ENCODE measurements around the gene SLC25A4. TPM values are rescaled to one million over a fixed set of nuclear protein-coding genes. Genes with fewer than 3 reads are reported as not detected.

The SLC25A4 gene
- total and polyA plus RNA-seq, 2 of the 13 experiments (the other 11 are each of a cell fraction or from before 2014, with no cell fraction given), result 30.3 to 42.1 TPM

DNA sequence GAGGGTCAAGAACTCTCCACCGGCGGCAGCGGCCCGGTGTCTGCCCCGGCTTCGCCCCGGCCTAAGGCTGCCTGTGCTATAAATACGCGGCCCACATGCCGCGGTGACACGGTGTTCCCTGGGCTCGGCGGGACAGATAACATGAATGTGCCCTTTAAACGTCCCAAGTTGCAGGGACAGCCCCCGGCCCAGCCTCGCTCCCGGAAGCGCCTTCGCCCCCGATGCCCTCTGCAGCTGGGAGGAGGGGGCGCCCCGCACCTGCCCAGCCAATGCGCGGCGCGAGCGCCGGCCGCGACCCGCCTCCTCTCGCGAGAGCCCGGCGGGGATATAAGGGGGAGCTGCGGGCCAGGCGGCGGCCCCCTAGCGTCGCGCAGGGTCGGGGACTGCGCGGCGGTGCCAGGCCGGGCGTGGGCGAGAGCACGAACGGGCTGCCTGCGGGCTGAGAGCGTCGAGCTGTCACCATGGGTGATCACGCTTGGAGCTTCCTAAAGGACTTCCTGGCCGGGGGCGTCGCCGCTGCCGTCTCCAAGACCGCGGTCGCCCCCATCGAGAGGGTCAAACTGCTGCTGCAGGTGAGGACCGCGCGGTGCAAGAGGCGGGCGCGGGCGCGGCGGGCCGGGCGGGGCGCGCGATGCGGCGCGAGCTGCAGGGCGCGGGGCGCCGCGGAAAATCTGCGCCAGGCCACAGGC, at the start of gene SLC25A4 (continued):
- TF ChIP-seq, protein P1, sequence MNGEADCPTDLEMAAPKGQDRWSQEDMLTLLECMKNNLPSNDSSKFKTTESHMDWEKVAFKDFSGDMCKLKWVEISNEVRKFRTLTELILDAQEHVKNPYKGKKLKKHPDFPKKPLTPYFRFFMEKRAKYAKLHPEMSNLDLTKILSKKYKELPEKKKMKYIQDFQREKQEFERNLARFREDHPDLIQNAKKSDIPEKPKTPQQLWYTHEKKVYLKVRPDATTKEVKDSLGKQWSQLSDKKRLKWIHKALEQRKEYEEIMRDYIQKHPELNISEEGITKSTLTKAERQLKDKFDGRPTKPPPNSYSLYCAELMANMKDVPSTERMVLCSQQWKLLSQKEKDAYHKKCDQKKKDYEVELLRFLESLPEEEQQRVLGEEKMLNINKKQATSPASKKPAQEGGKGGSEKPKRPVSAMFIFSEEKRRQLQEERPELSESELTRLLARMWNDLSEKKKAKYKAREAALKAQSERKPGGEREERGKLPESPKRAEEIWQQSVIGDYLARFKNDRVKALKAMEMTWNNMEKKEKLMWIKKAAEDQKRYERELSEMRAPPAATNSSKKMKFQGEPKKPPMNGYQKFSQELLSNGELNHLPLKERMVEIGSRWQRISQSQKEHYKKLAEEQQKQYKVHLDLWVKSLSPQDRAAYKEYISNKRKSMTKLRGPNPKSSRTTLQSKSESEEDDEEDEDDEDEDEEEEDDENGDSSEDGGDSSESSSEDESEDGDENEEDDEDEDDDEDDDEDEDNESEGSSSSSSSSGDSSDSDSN (CRISPR knock-in tag; IDR thresholded peaks at IDR 0.05), result peak; percentile 80
- TF ChIP-seq ZNF557 (CRISPR knock-in tag; IDR thresholded peaks at IDR 0.05), result no peak
- TF ChIP-seq REL (CRISPR knock-in tag; conservative IDR thresholded peaks at IDR 0.05), result 0 out of 2 replicates have a peak, but pooled peaks have one; percentile 51
- TF ChIP-seq CC2D1A (CRISPR knock-in tag; IDR thresholded peaks at IDR 0.05), result no peak
- TF ChIP-seq HCFC1 (IDR thresholded peaks at IDR 0.05; ENCODE audit: low read depth, low read length), result no peak
- peak; percentile 79; the same call in 1 of the 2 replicates for TF ChIP-seq ZNF773 (CRISPR knock-in tag; IDR thresholded peaks at IDR 0.05; ENCODE audit: borderline replicate concordance)
- no peak; the same call in none of the 2 replicates for TF ChIP-seq SIN3B (IDR thresholded peaks at IDR 0.05; ENCODE audit: low read length)
- peak; percentile 69 for TF ChIP-seq GATA4 (IDR thresholded peaks at IDR 0.05; ENCODE audit: borderline replicate concordance, low read depth)
- TF ChIP-seq, protein P2, sequence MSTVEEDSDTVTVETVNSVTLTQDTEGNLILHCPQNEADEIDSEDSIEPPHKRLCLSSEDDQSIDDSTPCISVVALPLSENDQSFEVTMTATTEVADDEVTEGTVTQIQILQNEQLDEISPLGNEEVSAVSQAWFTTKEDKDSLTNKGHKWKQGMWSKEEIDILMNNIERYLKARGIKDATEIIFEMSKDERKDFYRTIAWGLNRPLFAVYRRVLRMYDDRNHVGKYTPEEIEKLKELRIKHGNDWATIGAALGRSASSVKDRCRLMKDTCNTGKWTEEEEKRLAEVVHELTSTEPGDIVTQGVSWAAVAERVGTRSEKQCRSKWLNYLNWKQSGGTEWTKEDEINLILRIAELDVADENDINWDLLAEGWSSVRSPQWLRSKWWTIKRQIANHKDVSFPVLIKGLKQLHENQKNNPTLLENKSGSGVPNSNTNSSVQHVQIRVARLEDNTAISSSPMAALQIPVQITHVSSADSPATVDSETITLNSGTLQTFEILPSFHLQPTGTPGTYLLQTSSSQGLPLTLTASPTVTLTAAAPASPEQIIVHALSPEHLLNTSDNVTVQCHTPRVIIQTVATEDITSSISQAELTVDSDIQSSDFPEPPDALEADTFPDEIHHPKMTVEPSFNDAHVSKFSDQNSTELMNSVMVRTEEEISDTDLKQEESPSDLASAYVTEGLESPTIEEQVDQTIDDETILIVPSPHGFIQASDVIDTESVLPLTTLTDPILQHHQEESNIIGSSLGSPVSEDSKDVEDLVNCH (CRISPR knock-in tag; IDR thresholded peaks at IDR 0.05), result no peak
- TF ChIP-seq, protein P3, sequence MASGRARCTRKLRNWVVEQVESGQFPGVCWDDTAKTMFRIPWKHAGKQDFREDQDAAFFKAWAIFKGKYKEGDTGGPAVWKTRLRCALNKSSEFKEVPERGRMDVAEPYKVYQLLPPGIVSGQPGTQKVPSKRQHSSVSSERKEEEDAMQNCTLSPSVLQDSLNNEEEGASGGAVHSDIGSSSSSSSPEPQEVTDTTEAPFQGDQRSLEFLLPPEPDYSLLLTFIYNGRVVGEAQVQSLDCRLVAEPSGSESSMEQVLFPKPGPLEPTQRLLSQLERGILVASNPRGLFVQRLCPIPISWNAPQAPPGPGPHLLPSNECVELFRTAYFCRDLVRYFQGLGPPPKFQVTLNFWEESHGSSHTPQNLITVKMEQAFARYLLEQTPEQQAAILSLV (CRISPR knock-in tag; IDR thresholded peaks at IDR 0.05; ENCODE audit: borderline replicate concordance), result peak; percentile 79; the same call in 1 of the 2 replicates
- TF ChIP-seq HOXA9 (CRISPR knock-in tag; IDR thresholded peaks at IDR 0.05; ENCODE audit: borderline replicate concordance), result no peak
- TF ChIP-seq ZNF75D (CRISPR knock-in tag; IDR thresholded peaks at IDR 0.05; ENCODE audit: borderline replicate concordance), result no peak
- TF ChIP-seq ZNF501 (CRISPR knock-in tag; IDR thresholded peaks at IDR 0.05), result peak; percentile 63; the same call in 1 of the 2 replicates
- TF ChIP-seq ZFYVE20 (CRISPR knock-in tag; IDR thresholded peaks at IDR 0.05; ENCODE audit: borderline replicate concordance, low read depth), result no peak
- no peak for TF ChIP-seq ZNF282 (IDR thresholded peaks at IDR 0.05; ENCODE audit: partially characterized antibody)
- TF ChIP-seq ASH2L (IDR thresholded peaks at IDR 0.05; ENCODE audit: insufficient read length, low read depth, low read length), result peak; percentile 80
- TF ChIP-seq SP2 (CRISPR knock-in tag; IDR thresholded peaks at IDR 0.05), result peak; percentile 80
- TF ChIP-seq ZNF782 (CRISPR knock-in tag; IDR thresholded peaks at IDR 0.05; ENCODE audit: borderline replicate concordance), result peak; percentile 49; the same call in 1 of the 2 replicates
- no peak for TF ChIP-seq FOXP1 (IDR thresholded peaks at IDR 0.05)
- no peak for TF ChIP-seq FOXP1 (CRISPR knock-in tag; IDR thresholded peaks at IDR 0.05)
- no peak for TF ChIP-seq CREM (IDR thresholded peaks at IDR 0.05)
- no peak for TF ChIP-seq CREM (CRISPR knock-in tag; IDR thresholded peaks at IDR 0.05)
- peak; percentile 95 for TF ChIP-seq PHF21A (CRISPR knock-in tag; IDR thresholded peaks at IDR 0.05)
- TF ChIP-seq FIP1L1 (IDR thresholded peaks at IDR 0.05; ENCODE audit: borderline replicate concordance, insufficient read depth, low read depth, low read length), result no peak
- peak; percentile 94 for TF ChIP-seq ZBTB7A (CRISPR knock-in tag; IDR thresholded peaks at IDR 0.05)
